A549 (cell line): ENCODE data around the gene HCN3. TPM values are rescaled to one million over a fixed set of nuclear protein-coding genes. Genes with fewer than 3 reads are reported as not detected.

Experiments
- ATAC-seq, 2 experiments: fragments of 200-7000 bp in 1 of 2; fragments of >200 bp in 1 of 2; cut with Nextera tagmentation in 1 of 2; cut with Tn5 transposase in 1 of 2; 3 replicates each; pipeline versions ENCODE4 v1.8.0 to v1.9.1; 2018 to 2020; ENCODE audit warnings: mild to moderate bottlenecking in 1 of 2, moderate library complexity in 1 of 2
- CTCF ChIA-PET: fragments of 300-600 bp; sonication (Branson Sonifier 250); formaldehyde crosslinking; extraction: SDS; loops from one replicate; lab custom pipeline; 2021; ENCODE audit warnings: antibody characterized with exemption, inconsistent platforms; lab: Yijun Ruan, JAX
- POLR2A ChIA-PET: fragments of 350-600 bp; formaldehyde crosslinking; extraction: SDS; loops from one replicate; lab custom pipeline; 2021; ENCODE audit warnings: antibody characterized with exemption, inconsistent platforms; lab: Yijun Ruan, JAX
- DNase-seq, 2 experiments: peaks; one replicate each; pipeline versions ENCODE4 v3.0.0 to v3.0.0-alpha.2; 2011 to 2016; ENCODE audit warnings: low read depth in 1 of 2, low spot score in 1 of 2
- FAIRE-seq: peaks from 2 replicates; lab custom pipeline; 2011; peaks lifted over from hg19 to GRCh38; lab: Jason Lieb, UNC
- H3K27ac ChIP-seq, 2 experiments: fragments of >200 bp; sonication (Bioruptor Twin); formaldehyde crosslinking; 3 replicates each; pipeline ENCODE4 v1.5.1; 2016 to 2017
- H3K4me1 ChIP-seq: fragments of >200 bp; sonication (Bioruptor Twin); formaldehyde crosslinking; 3 replicates; pipeline ENCODE4 v1.6.1; 2016
- H3K4me2 ChIP-seq: fragments of >200 bp; sonication (Bioruptor Twin); formaldehyde crosslinking; 3 replicates; pipeline ENCODE4 v1.6.1; 2016
- H3K4me3 ChIP-seq: fragments of >200 bp; sonication (Bioruptor Twin); formaldehyde crosslinking; 3 replicates; pipeline ENCODE4 v1.5.1; 2016
- H3K9me3 ChIP-seq: fragments of >200 bp; sonication (Bioruptor Twin); formaldehyde crosslinking; 3 replicates; pipeline ENCODE4 v1.6.1; 2016
- BHLHE40 ChIP-seq: IDR thresholded peaks from 2 replicates; pipeline ENCODE4 v1.6.1; 2012; ENCODE audit warnings: low read depth, low read length, inconsistent platforms
- CBX8 ChIP-seq: fragments of 200-600 bp; sonication (generic); IDR thresholded peaks from 2 replicates; pipeline ENCODE4 v1.6.1; 2016
- CHD4 ChIP-seq: fragments of 200-600 bp; sonication (generic); IDR thresholded peaks from 2 replicates; pipeline ENCODE4 v1.6.1; 2016; ENCODE audit warnings: antibody characterized with exemption, mild to moderate bottlenecking, borderline replicate concordance
- EHF ChIP-seq: fragments of 250-450 bp; sonication (Bioruptor Pico); IDR thresholded peaks from 2 replicates; pipeline ENCODE4 v1.5.0; 2020; ENCODE audit warnings: mild to moderate bottlenecking
- EHMT2 ChIP-seq: fragments of 200-600 bp; sonication (generic); IDR thresholded peaks from 2 replicates; pipeline ENCODE4 v1.6.1; 2016; ENCODE audit warnings: antibody characterized with exemption, low read depth, mild to moderate bottlenecking, moderate library complexity
- EP300 ChIP-seq, 2 experiments: fragments of >200 bp; sonication (Bioruptor Twin); formaldehyde crosslinking; IDR thresholded peaks; 2 replicates in 1 of 2; 3 replicates in 1 of 2; pipeline ENCODE4 v1.6.1; 2016 to 2017
- FOSL2 ChIP-seq, 2 experiments: fragments of 450-650 bp in 1 of 2; fragments of >200 bp in 1 of 2; sonication (Bioruptor Twin) in 1 of 2; formaldehyde crosslinking; IDR thresholded peaks; 2 replicates each; pipeline versions ENCODE4 v1.5.0 to v1.6.1; 2016 to 2020; ENCODE audit warnings: mild to moderate bottlenecking in 1 of 2, moderate library complexity in 1 of 2
- FOXS1 ChIP-seq: fragments of 250-450 bp; sonication (Bioruptor Pico); IDR thresholded peaks from 2 replicates; pipeline ENCODE4 v1.5.0; 2020; ENCODE audit warnings: mild to moderate bottlenecking, moderate library complexity
- HOXA7 ChIP-seq: fragments of 250-450 bp; sonication (Bioruptor Pico); IDR thresholded peaks from 2 replicates; pipeline ENCODE4 v1.5.0; 2020; ENCODE audit warnings: mild to moderate bottlenecking, moderate library complexity
- HOXB13 ChIP-seq: fragments of 250-450 bp; sonication (Bioruptor Pico); IDR thresholded peaks from 2 replicates; pipeline ENCODE4 v1.5.0; 2020; ENCODE audit warnings: low read depth, mild to moderate bottlenecking, moderate library complexity
- KDM5A ChIP-seq: fragments of 200-600 bp; sonication (generic); IDR thresholded peaks from 2 replicates; pipeline ENCODE4 v1.6.1; 2016; ENCODE audit warnings: antibody characterized with exemption, mild to moderate bottlenecking
- MAZ ChIP-seq: fragments of 150-350 bp; IDR thresholded peaks from 2 replicates; pipeline ENCODE4 v1.6.1; 2014; ENCODE audit warnings: antibody characterized with exemption, low read depth, low read length, borderline replicate concordance
- NFE2L2 ChIP-seq: fragments of 150-350 bp; conservative IDR thresholded peaks from 2 replicates; pipeline ENCODE4 v1.6.1; 2014; ENCODE audit warnings: low read length
- NPAS2 ChIP-seq: fragments of 250-450 bp; sonication (Bioruptor Pico); IDR thresholded peaks from 2 replicates; pipeline ENCODE4 v1.8.0; 2022; ENCODE audit warnings: mild to moderate bottlenecking, moderate library complexity, borderline replicate concordance
- PHF8 ChIP-seq: fragments of 200-600 bp; sonication (generic); IDR thresholded peaks from 2 replicates; pipeline ENCODE4 v1.6.1; 2016; ENCODE audit warnings: low read depth, mild to moderate bottlenecking, antibody characterized with exemption, moderate library complexity, borderline replicate concordance
- POLR2AphosphoS2 ChIP-seq: conservative IDR thresholded peaks from 2 replicates; pipeline ENCODE4 v1.6.1; 2012; ENCODE audit warnings: low read length, improper control_type of control experiment, inconsistent platforms
- RCOR1 ChIP-seq: fragments of 150-350 bp; IDR thresholded peaks from 2 replicates; pipeline ENCODE4 v1.6.1; 2014; ENCODE audit warnings: antibody characterized with exemption, low read length, low read depth
- SMC3 ChIP-seq: fragments of >200 bp; sonication (Bioruptor Twin); formaldehyde crosslinking; IDR thresholded peaks from 3 replicates; pipeline ENCODE4 v1.6.1; 2018; ENCODE audit warnings: inconsistent platforms
- TFCP2L1 ChIP-seq: fragments of 250-450 bp; sonication (Bioruptor Pico); IDR thresholded peaks from 2 replicates; pipeline ENCODE4 v1.5.0; 2021; ENCODE audit warnings: mild to moderate bottlenecking
- ZC3H11A ChIP-seq: fragments of 450-650 bp; IDR thresholded peaks from 2 replicates; pipeline ENCODE4 v1.6.1; 2014; ENCODE audit warnings: antibody characterized with exemption, mild to moderate bottlenecking
- WGBS: methylation state at CpG from one replicate; pipeline ENCODE4 v1.1.6; 2017; ENCODE audit errors: missing lambda C conversion rate; 5-methylcytosine and 5-hydroxymethylcytosine counted together
- polyA plus RNA-seq, 4 experiments: library from polyadenylated mRNA; depleted of rRNA in 3 of 4; stranded (reverse); fragments of >200 nt; fragmentation: RNase III in 1 of 4; extraction: RNeasy Plus Mini Kit Qiagen cat#74134 plus additional on column Dnase treatment in 1 of 4; gene quantifications; 2 replicates in 3 of 4; 3 replicates in 1 of 4; pipeline ENCODE4 v1.2.3, GENCODE V29; 2011 to 2017
- TF ChIP-seq, protein P1 (sequence below): fragments of 250-450 bp; sonication (Bioruptor Pico); IDR thresholded peaks from 2 replicates; pipeline ENCODE4 v1.5.0; 2021; ENCODE audit warnings: mild to moderate bottlenecking, moderate library complexity, borderline replicate concordance
- TF ChIP-seq, protein P2 (sequence below): IDR thresholded peaks from 2 replicates; pipeline ENCODE4 v1.6.1; 2012
- TF ChIP-seq, protein P3 (sequence below): fragments of >200 bp; sonication (Bioruptor Twin); formaldehyde crosslinking; IDR thresholded peaks from 3 replicates; pipeline ENCODE4 v1.6.1; 2016
- TF ChIP-seq, protein P4 (sequence below): fragments of >200 bp; sonication (Bioruptor Twin); formaldehyde crosslinking; IDR thresholded peaks from 2 replicates; pipeline ENCODE4 v1.6.1; 2016

Gene HCN3
- polyA plus RNA-seq, 2 of the 4 experiments (the other 2 are of a cell fraction) = 4.1 to 8.1 TPM

DNA sequence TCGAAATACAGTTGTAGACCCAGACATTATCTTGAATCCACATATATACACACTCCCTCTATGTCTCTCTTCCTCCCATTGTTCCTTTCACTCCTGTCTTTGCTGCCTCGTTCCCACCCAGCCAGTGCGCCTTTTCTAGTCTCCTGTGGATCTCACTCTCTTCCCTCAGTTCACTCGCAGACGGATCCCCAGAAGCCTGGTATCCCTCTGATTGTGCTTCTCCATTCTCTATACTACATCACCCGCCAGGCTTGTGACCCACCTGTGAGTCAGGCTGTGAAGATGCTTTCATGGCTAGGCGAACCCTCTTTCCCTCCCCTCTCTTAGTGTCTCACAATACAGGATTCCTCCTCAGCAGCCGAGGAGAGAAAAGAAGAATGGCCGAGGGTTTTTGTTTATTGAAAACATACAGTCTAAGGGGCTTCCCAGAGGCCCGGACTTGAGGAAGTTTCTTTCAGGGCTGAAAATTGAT lies 1.5 kb downstream of the HCN3 start (continued):
- no peak for TF ChIP-seq EP300 (IDR thresholded peaks at IDR 0.05)
- TF ChIP-seq CHD4 = no peak
- TF ChIP-seq SMC3 = no peak

DNA sequence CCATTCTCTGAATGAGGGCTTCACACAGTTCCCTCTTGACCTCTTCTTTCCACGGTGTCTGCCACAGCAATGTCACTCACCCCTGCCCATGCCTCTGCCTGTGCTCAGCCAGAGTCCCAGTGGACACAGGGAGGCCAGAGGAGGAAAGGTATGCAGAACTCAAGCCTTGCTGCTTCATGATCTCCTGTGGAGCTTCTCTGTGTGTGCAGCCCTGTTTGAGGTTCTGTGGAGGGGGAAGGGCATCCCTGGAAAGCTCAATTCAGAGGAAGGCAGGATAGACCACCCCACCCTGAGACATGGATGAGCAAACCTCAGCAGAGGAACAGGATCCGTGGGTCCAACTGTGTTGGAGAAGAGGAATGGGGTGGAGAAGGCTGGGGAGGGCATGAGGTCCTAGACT lies 2.0 kb downstream of the HCN3 start:
- ATAC-seq (no peak), FAIRE-seq (no peak), DNase-seq (no peak)
- no peak for TF ChIP-seq KDM5A
- TF ChIP-seq, protein P1, sequence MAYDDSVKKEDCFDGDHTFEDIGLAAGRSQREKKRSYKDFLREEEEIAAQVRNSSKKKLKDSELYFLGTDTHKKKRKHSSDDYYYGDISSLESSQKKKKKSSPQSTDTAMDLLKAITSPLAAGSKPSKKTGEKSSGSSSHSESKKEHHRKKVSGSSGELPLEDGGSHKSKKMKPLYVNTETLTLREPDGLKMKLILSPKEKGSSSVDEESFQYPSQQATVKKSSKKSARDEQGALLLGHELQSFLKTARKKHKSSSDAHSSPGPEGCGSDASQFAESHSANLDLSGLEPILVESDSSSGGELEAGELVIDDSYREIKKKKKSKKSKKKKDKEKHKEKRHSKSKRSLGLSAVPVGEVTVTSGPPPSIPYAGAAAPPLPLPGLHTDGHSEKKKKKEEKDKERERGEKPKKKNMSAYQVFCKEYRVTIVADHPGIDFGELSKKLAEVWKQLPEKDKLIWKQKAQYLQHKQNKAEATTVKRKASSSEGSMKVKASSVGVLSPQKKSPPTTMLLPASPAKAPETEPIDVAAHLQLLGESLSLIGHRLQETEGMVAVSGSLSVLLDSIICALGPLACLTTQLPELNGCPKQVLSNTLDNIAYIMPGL (CRISPR knock-in tag) = no peak
- TF ChIP-seq EHMT2 = no peak
- TF ChIP-seq ZC3H11A = no peak
- no peak for TF ChIP-seq PHF8
- Histone ChIP-seq H3K4me3 (no peak overlapping the region), H3K9me3 (no peaks in the 10 kb centered on the region), H3K4me2 (no peak overlapping the region), H3K4me1 (peaks cover 9% of the 10 kb centered on the region; the same call in 2 of the 3 replicates), H3K27ac (no peak overlapping the region)
- POLR2A ChIA-PET = interaction anchor here (2.0 kb wide), 1 partner anchor 44 kb away, joined by 5 read pairs; no protein-coding TSS in a partner anchor
- WGBS = 77% methylated on average over 2 of the region's 2 CpGs
- CTCF ChIA-PET = interaction anchor here (0.6 to 4.7 kb wide), 12 partner anchors 12 to 313 kb away, joined by 3 to 44 read pairs (median 10); partner anchors contain the start of genes PKLR and RUSC1

DNA sequence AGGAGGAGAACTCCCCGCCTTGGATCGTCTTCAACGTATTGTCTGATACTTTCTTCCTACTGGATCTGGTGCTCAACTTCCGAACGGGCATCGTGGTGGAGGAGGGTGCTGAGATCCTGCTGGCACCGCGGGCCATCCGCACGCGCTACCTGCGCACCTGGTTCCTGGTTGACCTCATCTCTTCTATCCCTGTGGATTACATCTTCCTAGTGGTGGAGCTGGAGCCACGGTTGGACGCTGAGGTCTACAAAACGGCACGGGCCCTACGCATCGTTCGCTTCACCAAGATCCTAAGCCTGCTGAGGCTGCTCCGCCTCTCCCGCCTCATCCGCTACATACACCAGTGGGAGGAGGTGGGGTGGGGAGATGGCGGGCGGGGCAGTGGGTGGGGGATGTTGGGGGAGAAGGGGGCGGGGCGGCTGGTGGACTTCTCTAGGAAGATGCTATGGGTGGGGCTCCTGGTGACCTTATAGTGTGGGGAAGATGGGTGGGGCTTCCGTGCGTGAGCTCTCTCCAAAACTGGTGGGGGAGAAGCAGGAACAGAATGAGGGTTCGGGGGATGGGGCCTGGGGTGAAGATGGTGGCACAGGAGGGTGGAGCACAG lies 5.3 kb downstream of the HCN3 start:
- Histone ChIP-seq H3K4me2 (no peak overlapping the region), H3K27ac (no peak overlapping the region), H3K4me1 (peaks cover 9% of the 10 kb centered on the region; the same call in 2 of the 3 replicates), H3K9me3 (no peaks in the 10 kb centered on the region), H3K4me3 (no peak overlapping the region)
- TF ChIP-seq, protein P2, sequence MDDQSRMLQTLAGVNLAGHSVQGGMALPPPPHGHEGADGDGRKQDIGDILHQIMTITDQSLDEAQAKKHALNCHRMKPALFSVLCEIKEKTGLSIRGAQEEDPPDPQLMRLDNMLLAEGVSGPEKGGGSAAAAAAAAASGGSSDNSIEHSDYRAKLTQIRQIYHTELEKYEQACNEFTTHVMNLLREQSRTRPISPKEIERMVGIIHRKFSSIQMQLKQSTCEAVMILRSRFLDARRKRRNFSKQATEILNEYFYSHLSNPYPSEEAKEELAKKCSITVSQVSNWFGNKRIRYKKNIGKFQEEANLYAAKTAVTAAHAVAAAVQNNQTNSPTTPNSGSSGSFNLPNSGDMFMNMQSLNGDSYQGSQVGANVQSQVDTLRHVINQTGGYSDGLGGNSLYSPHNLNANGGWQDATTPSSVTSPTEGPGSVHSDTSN = no peak
- TF ChIP-seq, protein P3, sequence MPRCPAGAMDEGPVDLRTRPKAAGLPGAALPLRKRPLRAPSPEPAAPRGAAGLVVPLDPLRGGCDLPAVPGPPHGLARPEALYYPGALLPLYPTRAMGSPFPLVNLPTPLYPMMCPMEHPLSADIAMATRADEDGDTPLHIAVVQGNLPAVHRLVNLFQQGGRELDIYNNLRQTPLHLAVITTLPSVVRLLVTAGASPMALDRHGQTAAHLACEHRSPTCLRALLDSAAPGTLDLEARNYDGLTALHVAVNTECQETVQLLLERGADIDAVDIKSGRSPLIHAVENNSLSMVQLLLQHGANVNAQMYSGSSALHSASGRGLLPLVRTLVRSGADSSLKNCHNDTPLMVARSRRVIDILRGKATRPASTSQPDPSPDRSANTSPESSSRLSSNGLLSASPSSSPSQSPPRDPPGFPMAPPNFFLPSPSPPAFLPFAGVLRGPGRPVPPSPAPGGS = no peak
- TF ChIP-seq CHD4 = no peak
- TF ChIP-seq RCOR1 = no peak
- no peak for TF ChIP-seq NFE2L2
- FAIRE-seq (no peak), ATAC-seq (no peak), DNase-seq (no peak)
- ChIA-PET CTCF (interaction anchor here (0.6 to 4.7 kb wide), 6 partner anchors 24 to 354 kb away, joined by 3 to 44 read pairs (median 10); partner anchors contain the start of gene RUSC1), POLR2A (no interaction called here)
- WGBS = 95% methylated on average over 23 of the region's 29 CpGs

DNA sequence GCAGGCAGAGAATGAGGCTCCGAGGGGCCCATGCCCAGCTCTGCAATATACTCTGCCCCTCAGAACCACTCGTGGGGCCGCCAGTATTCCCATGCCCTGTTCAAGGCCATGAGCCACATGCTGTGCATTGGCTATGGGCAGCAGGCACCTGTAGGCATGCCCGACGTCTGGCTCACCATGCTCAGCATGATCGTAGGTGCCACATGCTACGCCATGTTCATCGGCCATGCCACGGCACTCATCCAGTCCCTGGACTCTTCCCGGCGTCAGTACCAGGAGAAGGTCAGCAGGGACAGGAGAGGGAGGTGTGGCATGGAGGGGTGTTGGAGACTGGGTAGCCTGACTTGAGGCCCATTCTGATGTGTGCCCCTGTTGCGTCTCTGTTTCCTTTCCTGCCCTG lies 7.2 kb downstream of the HCN3 start:
- ChIA-PET POLR2A (no interaction called here), CTCF (interaction anchor here (3.3 to 4.0 kb wide), 2 partner anchors 34 to 39 kb away, joined by 11 to 18 read pairs; no protein-coding TSS in a partner anchor)
- Histone ChIP-seq H3K4me3 (no peak overlapping the region), H3K27ac (no peak overlapping the region), H3K4me2 (no peak overlapping the region), H3K9me3 (no peaks in the 10 kb centered on the region), H3K4me1 (no peaks in the 10 kb centered on the region)
- FAIRE-seq (no peak), DNase-seq (no peak), ATAC-seq (no peak)
- WGBS = 92% methylated on average over 12 of the region's 12 CpGs
- TF ChIP-seq CBX8 (no peak), MAZ (no peak), NPAS2 (CRISPR knock-in tag) (no peak), FOXS1 (CRISPR knock-in tag) (no peak), PHF8 (no peak), NFE2L2 (no peak), TFCP2L1 (no peak), POLR2AphosphoS2 (no peak), EHMT2 (no peak), HOXB13 (CRISPR knock-in tag) (no peak), FOSL2 (IDR thresholded peaks at IDR 0.05) (no peak), FOSL2 (CRISPR knock-in tag; IDR thresholded peaks at IDR 0.05) (no peak), SMC3 (no peak), HOXA7 (CRISPR knock-in tag) (no peak), ZC3H11A (no peak), CHD4 (no peak), EHF (no peak), BHLHE40 (no peak)
- TF ChIP-seq, protein P1 (CRISPR knock-in tag) = no peak
- TF ChIP-seq, protein P4, sequence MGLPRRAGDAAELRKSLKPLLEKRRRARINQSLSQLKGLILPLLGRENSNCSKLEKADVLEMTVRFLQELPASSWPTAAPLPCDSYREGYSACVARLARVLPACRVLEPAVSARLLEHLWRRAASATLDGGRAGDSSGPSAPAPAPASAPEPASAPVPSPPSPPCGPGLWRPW = no peak
